ENCODE results near the gene FAM174B.

DNA sequence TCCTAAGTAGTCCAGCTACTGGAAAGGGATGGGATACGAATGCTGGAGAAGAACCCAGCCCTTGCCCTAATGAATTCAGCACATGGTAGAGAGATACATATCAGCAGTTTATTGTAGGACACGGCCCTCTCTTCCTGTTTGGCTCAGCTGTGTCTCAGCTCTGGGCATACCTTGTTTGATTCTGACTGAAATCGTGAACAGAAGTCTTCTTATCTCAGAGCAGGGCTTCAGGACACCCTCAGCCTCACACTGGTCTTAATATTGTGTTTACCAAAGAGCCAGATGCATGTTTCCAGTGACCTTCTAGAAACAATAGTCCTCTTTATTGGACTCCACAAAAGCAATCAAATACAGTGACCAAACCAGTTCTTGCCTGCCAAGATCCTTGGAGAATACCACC lies 54.7 kb downstream of the FAM174B start:
- TF ChIP-seq CTCF (conservative IDR thresholded peaks at IDR 0.05; ENCODE audit: low read depth in 2 of 2) (no peak), EZH2phosphoT487 (IDR thresholded peaks at IDR 0.05; ENCODE audit: unreplicated experiment) (no peak), EZH2 (IDR thresholded peaks at IDR 0.05; ENCODE audit: low read depth, unreplicated experiment) (no peak), CREB1 (CRISPR knock-in tag; IDR thresholded peaks at IDR 0.05; ENCODE audit: low read depth) (no peak), POLR2AphosphoS5 (IDR thresholded peaks at IDR 0.05; ENCODE audit: low read depth) (no peak), JUNB (IDR thresholded peaks at IDR 0.05; ENCODE audit: unreplicated experiment) (no peak), ZNF331 (CRISPR knock-in tag; IDR thresholded peaks at IDR 0.05; ENCODE audit: low read depth) (no peak), ZNF114 (CRISPR knock-in tag; IDR thresholded peaks at IDR 0.05) (no peak), STAT1 (IDR thresholded peaks at IDR 0.05; ENCODE audit: unreplicated experiment) (no peak), NANOG (IDR thresholded peaks at IDR 0.05; ENCODE audit: borderline replicate concordance) (no peak), ZNF462 (CRISPR knock-in tag; IDR thresholded peaks at IDR 0.05) (no peak)
- TF ChIP-seq, protein P1, sequence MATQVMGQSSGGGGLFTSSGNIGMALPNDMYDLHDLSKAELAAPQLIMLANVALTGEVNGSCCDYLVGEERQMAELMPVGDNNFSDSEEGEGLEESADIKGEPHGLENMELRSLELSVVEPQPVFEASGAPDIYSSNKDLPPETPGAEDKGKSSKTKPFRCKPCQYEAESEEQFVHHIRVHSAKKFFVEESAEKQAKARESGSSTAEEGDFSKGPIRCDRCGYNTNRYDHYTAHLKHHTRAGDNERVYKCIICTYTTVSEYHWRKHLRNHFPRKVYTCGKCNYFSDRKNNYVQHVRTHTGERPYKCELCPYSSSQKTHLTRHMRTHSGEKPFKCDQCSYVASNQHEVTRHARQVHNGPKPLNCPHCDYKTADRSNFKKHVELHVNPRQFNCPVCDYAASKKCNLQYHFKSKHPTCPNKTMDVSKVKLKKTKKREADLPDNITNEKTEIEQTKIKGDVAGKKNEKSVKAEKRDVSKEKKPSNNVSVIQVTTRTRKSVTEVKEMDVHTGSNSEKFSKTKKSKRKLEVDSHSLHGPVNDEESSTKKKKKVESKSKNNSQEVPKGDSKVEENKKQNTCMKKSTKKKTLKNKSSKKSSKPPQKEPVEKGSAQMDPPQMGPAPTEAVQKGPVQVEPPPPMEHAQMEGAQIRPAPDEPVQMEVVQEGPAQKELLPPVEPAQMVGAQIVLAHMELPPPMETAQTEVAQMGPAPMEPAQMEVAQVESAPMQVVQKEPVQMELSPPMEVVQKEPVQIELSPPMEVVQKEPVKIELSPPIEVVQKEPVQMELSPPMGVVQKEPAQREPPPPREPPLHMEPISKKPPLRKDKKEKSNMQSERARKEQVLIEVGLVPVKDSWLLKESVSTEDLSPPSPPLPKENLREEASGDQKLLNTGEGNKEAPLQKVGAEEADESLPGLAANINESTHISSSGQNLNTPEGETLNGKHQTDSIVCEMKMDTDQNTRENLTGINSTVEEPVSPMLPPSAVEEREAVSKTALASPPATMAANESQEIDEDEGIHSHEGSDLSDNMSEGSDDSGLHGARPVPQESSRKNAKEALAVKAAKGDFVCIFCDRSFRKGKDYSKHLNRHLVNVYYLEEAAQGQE (IDR thresholded peaks at IDR 0.05; ENCODE audit: unreplicated experiment): no peak
- TF ChIP-seq, protein P2, sequence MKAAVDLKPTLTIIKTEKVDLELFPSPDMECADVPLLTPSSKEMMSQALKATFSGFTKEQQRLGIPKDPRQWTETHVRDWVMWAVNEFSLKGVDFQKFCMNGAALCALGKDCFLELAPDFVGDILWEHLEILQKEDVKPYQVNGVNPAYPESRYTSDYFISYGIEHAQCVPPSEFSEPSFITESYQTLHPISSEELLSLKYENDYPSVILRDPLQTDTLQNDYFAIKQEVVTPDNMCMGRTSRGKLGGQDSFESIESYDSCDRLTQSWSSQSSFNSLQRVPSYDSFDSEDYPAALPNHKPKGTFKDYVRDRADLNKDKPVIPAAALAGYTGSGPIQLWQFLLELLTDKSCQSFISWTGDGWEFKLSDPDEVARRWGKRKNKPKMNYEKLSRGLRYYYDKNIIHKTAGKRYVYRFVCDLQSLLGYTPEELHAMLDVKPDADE (IDR thresholded peaks at IDR 0.05): no peak

Data from GM23338 (cell line).